Islet precursor cell (in vitro differentiated cells): ENCODE results near the gene TRIP10.
A peak's percentile ranks its signal among the peaks of the same experiment; 100 is the strongest.

ENCODE experiments used
- DNase-seq: peaks from one replicate; pipeline ENCODE4 v3.0.0-alpha.2; 2018

TRIP10 gene

GRCh38 chr19:6729573-6730152 lies 9.8 kb upstream of the TRIP10 start:
- no peak for DNase-seq

- DNase-seq: peak; percentile 69
These were observed 9.2 kb upstream of the TRIP10 start for GRCh38 chr19:6730153-6730804.

GRCh38 chr19:6730941-6731670 lies 8.4 kb upstream of the TRIP10 start:
- DNase-seq: no peak

- peak; percentile 45 for DNase-seq
These were observed 7.7 kb upstream of the TRIP10 start for GRCh38 chr19:6731822-6732221.

GRCh38 chr19:6732803-6733337 lies 6.6 kb upstream of the TRIP10 start:
- DNase-seq: no peak

- peak; percentile 54 for DNase-seq
These were observed 6.0 kb upstream of the TRIP10 start for GRCh38 chr19:6733338-6734095.

- no peak for DNase-seq
These were observed 5.3 kb upstream of the TRIP10 start for GRCh38 chr19:6734096-6734696.

- peak; percentile 60 for DNase-seq
These were observed 4.1 kb upstream of the TRIP10 start for GRCh38 chr19:6735181-6735911.

- peak; percentile 97 for DNase-seq
These were observed 3.1 kb upstream of the TRIP10 start for GRCh38 chr19:6736169-6736916.

- no peak for DNase-seq
These were observed 2.6 kb upstream of the TRIP10 start for GRCh38 chr19:6736917-6737283.

GRCh38 chr19:6737284-6737872 lies 2.1 kb upstream of the TRIP10 start, which contains the start of gene GPR108:
Gene GPR108, minus strand, starts transcription at chr19:6737580. Its CDS starts 4 bp downstream, at chr19:6737576.
- peak; percentile 100 for DNase-seq

GRCh38 chr19:6737873-6738786 lies 1.4 kb upstream of the TRIP10 start:
- DNase-seq: no peak

GRCh38 chr19:6738787-6739389 lies 592 bp upstream of the TRIP10 start:
- peak; percentile 93 for DNase-seq

- peak; percentile 74 for DNase-seq
These were observed 556 bp downstream of the TRIP10 start for GRCh38 chr19:6739883-6740588.

- DNase-seq: peak; percentile 77
These were observed 1.3 kb downstream of the TRIP10 start for GRCh38 chr19:6740589-6741343.

GRCh38 chr19:6743066-6743465 lies 3.6 kb downstream of the TRIP10 start:
- DNase-seq: peak; percentile 78

- DNase-seq: no peak
These were observed 4.4 kb downstream of the TRIP10 start for GRCh38 chr19:6743714-6744380.
